ENCODE measurements around the gene UNK. TPM values are rescaled to one million over a fixed set of nuclear protein-coding genes. Genes with fewer than 3 reads are reported as not detected.
A peak's percentile ranks its signal among the peaks of the same experiment; 100 is the strongest.

UNK gene
- total RNA-seq, 1 experiment from 2014 or later: 35.4 TPM

DNA sequence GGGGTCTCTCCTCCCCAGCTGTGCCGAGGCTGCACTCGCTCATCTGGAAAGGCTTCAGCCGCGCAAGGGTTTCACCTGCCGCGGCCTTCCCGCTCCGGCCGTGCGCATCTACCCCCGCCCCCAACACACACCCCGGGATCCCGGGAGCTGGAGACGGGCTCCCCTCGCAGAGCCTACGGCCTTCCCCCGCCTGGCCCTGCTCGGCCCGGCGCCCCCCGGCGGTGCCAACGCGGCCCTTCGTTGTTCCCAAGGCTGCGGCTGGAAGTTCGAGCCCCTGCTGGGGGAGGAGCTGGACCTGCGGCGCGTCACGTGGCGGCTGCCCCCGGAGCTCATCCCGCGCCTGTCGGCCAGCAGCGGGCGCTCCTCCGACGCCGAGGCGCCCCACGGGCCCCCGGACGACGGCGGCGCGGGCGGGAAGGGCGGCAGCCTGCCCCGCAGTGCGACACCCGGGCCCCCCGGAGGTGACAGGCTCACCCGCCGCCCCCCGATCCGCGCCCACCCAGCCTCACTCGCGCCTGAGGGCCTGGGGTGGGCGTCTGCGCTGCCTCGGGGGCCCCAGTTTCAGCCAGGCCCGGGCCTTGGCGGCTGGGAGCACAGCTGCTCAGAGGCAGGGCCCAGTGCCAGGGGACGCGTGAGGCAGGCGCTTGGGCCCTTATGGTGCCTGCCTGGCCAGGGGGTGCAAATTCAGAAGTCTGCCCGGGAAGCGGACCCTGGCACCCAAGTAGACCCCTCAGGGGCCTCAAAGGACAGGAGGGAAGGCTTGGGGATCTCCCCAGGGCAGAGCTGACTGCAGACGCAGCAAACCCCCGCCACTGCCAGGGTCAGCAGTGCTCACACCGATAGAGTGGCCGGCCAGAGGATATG lies 30.9 kb upstream of the UNK start (continued):
- TF ChIP-seq FOXP1 (CRISPR knock-in tag; IDR thresholded peaks at IDR 0.05; ENCODE audit: borderline replicate concordance) (peak; percentile 81), TP53 (CRISPR knock-in tag; IDR thresholded peaks at IDR 0.05) (no peak; the same call in 1 of the 2 replicates), ZNF263 (CRISPR knock-in tag; IDR thresholded peaks at IDR 0.05; ENCODE audit: low read depth) (peak; percentile 51; the same call in 1 of the 2 replicates), ZNF138 (CRISPR knock-in tag; conservative IDR thresholded peaks at IDR 0.05) (no peak), JUN (CRISPR knock-in tag; IDR thresholded peaks at IDR 0.05) (no peak), ZNF232 (CRISPR knock-in tag; IDR thresholded peaks at IDR 0.05) (no peak), ZNF416 (CRISPR knock-in tag; IDR thresholded peaks at IDR 0.05) (no peak), KAT7 (CRISPR knock-in tag; IDR thresholded peaks at IDR 0.05; ENCODE audit: borderline replicate concordance) (no peak), HMGXB4 (CRISPR knock-in tag; IDR thresholded peaks at IDR 0.05) (peak; percentile 98), E2F1 (CRISPR knock-in tag; IDR thresholded peaks at IDR 0.05) (no peak), ATF1 (CRISPR knock-in tag; IDR thresholded peaks at IDR 0.05) (no peak), ATF3 (CRISPR knock-in tag; conservative IDR thresholded peaks at IDR 0.05) (no peak), ZNF425 (CRISPR knock-in tag; conservative IDR thresholded peaks at IDR 0.05) (no peak), ETV6 (CRISPR knock-in tag; IDR thresholded peaks at IDR 0.05) (peak; percentile 92), MXD4 (CRISPR knock-in tag; IDR thresholded peaks at IDR 0.05; ENCODE audit: borderline replicate concordance) (no peak), ATF6 (CRISPR knock-in tag; IDR thresholded peaks at IDR 0.05) (no peak), ZNF281 (CRISPR knock-in tag; IDR thresholded peaks at IDR 0.05) (peak; percentile 50; the same call in 1 of the 2 replicates), TEAD1 (CRISPR knock-in tag; IDR thresholded peaks at IDR 0.05) (0 out of 2 replicates have a peak, but pooled peaks have one; percentile 26), ZNF396 (CRISPR knock-in tag; IDR thresholded peaks at IDR 0.05; ENCODE audit: borderline replicate concordance) (no peak)
- TF ChIP-seq, protein P1, sequence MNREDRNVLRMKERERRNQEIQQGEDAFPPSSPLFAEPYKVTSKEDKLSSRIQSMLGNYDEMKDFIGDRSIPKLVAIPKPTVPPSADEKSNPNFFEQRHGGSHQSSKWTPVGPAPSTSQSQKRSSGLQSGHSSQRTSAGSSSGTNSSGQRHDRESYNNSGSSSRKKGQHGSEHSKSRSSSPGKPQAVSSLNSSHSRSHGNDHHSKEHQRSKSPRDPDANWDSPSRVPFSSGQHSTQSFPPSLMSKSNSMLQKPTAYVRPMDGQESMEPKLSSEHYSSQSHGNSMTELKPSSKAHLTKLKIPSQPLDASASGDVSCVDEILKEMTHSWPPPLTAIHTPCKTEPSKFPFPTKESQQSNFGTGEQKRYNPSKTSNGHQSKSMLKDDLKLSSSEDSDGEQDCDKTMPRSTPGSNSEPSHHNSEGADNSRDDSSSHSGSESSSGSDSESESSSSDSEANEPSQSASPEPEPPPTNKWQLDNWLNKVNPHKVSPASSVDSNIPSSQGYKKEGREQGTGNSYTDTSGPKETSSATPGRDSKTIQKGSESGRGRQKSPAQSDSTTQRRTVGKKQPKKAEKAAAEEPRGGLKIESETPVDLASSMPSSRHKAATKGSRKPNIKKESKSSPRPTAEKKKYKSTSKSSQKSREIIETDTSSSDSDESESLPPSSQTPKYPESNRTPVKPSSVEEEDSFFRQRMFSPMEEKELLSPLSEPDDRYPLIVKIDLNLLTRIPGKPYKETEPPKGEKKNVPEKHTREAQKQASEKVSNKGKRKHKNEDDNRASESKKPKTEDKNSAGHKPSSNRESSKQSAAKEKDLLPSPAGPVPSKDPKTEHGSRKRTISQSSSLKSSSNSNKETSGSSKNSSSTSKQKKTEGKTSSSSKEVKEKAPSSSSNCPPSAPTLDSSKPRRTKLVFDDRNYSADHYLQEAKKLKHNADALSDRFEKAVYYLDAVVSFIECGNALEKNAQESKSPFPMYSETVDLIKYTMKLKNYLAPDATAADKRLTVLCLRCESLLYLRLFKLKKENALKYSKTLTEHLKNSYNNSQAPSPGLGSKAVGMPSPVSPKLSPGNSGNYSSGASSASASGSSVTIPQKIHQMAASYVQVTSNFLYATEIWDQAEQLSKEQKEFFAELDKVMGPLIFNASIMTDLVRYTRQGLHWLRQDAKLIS (CRISPR knock-in tag; IDR thresholded peaks at IDR 0.05; ENCODE audit: borderline replicate concordance): no peak
- TF ChIP-seq, protein P2, sequence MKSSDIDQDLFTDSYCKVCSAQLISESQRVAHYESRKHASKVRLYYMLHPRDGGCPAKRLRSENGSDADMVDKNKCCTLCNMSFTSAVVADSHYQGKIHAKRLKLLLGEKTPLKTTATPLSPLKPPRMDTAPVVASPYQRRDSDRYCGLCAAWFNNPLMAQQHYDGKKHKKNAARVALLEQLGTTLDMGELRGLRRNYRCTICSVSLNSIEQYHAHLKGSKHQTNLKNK (CRISPR knock-in tag; IDR thresholded peaks at IDR 0.05): no peak

Measured in WTC11 (cell line).